Measurements from ENCODE around the gene DHX8. TPM values are rescaled to one million over a fixed set of nuclear protein-coding genes. Genes with fewer than 3 reads are reported as not detected.

The DHX8 gene
- polyA plus RNA-seq, 3 donors = 21.8 to 35.6 (median 26.5) TPM

- Histone ChIP-seq H2AFZ (ENCODE audit: insufficient read depth, low read depth, low read length, poor library complexity, severe bottlenecking) (no peak overlapping the region), H3K9ac (ENCODE audit: insufficient read depth, low read length, poor library complexity, severe bottlenecking) (no peak overlapping the region), H3K4me3 (replicated peaks in 1 of 3; ENCODE audit: low read depth in 2 of 3, low read length in 3 of 3) (no peak overlapping the region), H3K4me2 (replicated peaks; ENCODE audit: extremely low read depth, low read length, poor library complexity, severe bottlenecking) (no peak overlapping the region), H3K36me3 (replicated peaks in 1 of 2; ENCODE audit: control insufficient read depth in 1 of 2, insufficient read depth in 2 of 2, low read length in 2 of 2) (no peaks in the 10 kb centered on the region), H3K79me2 (ENCODE audit: insufficient read depth, low read length) (no peaks in the 10 kb centered on the region), H4K20me1 (ENCODE audit: insufficient read depth, low read length) (no peaks in the 10 kb centered on the region), H3K4me1 (ENCODE audit: control insufficient read depth in 1 of 2, insufficient read depth in 2 of 2, low read length in 2 of 2) (no peaks in the 10 kb centered on the region), H3K27me3 (ENCODE audit: control insufficient read depth in 2 of 2, insufficient read depth in 2 of 2, low read length in 2 of 2) (peaks cover 0 to 5% of the 10 kb centered on the region in 2 donors), H3K27ac (ENCODE audit: low read depth in 1 of 2, low read length in 2 of 2) (no peak overlapping the region), H3K9me3 (replicated peaks in 1 of 2; ENCODE audit: control insufficient read depth in 1 of 2, insufficient read depth in 1 of 2, low read length in 2 of 2) (no peaks in the 10 kb centered on the region)
- 0% methylated on average over 1 of the region's 5 CpGs for WGBS (ENCODE audit: insufficient coverage)
- Mint-ChIP-seq H3K9me3 (no peaks in the 10 kb centered on the region), H3K27me3 (ENCODE audit: low read depth in 3 of 3) (peaks cover 15 to 26% (median 25%) of the 10 kb centered on the region in 3 donors), H3K4me3 (no peak overlapping the region), H3K4me1 (peaks cover 3% of the 10 kb centered on the region), H3K36me3 (no peaks in the 10 kb centered on the region), H3K27ac (no peak overlapping the region)
- DNase-seq = no peak
- intact Hi-C loops (cut with micrococcal nuclease) = loop anchor here in 1 of 2 donors (5.0 kb wide), 1 partner anchor 187 kb away; no protein-coding TSS in a partner anchor
- no peak for TF ChIP-seq CTCF (IDR thresholded peaks at IDR 0.05)
Observed at GRCh38 chr17:43574896-43575525, 91.2 kb downstream of the DHX8 start.

Small RNA genes lying within 50 kb of the gene (small RNA-seq; reads per million reads assigned to genes)
- gene RNU6-406P (ENCODE audit: insufficient read length, low read depth) (not detected), gene RNU6-971P (ENCODE audit: insufficient read length, low read depth) (not detected)

Other genes with a start within 250 kb of the DHX8 start
- gene RNU2-1, start 250.0 kb upstream of the DHX8 start, polyA plus RNA-seq = not detected
- gene ARL4D, start 85.0 kb upstream of the DHX8 start, polyA plus RNA-seq = 1 to 10 TPM in 2 of 3 donors, under 1 TPM in 1; 0.75 to 2.4 (median 1.7) TPM
- not detected for gene ETV4, start 62.4 kb downstream of the DHX8 start, polyA plus RNA-seq
- under 1 TPM in 1 of 3 donors, not detected in 2; 0.06 TPM for gene MEOX1, start 177.9 kb downstream of the DHX8 start, polyA plus RNA-seq